GM12878 (cell line): Measurements from ENCODE around the gene SPATA22. TPM values are rescaled to one million over a fixed set of nuclear protein-coding genes. Genes with fewer than 3 reads are reported as not detected.
A peak's percentile ranks its signal among the peaks of the same experiment; 100 is the strongest.
"Not testable (repeated sequence)": the region's sequence is repeated elsewhere in the genome, so short reads cannot be mapped to it uniquely, and the experiment has no call there.

ENCODE experiments used
- ATAC-seq: fragments of 200-7000 bp; cut with Tn5 transposase; 3 replicates; pipeline ENCODE4 v1.9.1; 2020; ENCODE audit warnings: mild to moderate bottlenecking, moderate library complexity
- Bru-seq: library from RNA; stranded (reverse); fragments of 400-500 nt; gene quantifications from one replicate; lab custom pipeline; 2021; lab: Mats Ljungman, UMichigan
- BruChase-seq, 2 experiments: library from RNA; stranded (reverse); fragments of 400-500 nt; gene quantifications; one replicate each; lab custom pipeline; 2021; lab: Mats Ljungman, UMichigan
- BruUV-seq: library from RNA; stranded (reverse); fragments of 400-500 nt; replicated peaks from 2 replicates; lab custom pipeline; 2021; lab: Mats Ljungman, UMichigan
- CTCF ChIA-PET: fragments of 300-600 bp; sonication (Branson Sonifier 250); formaldehyde crosslinking; extraction: SDS; loops from one replicate; lab custom pipeline; 2021; ENCODE audit warnings: inconsistent platforms; lab: Yijun Ruan, JAX
- POLR2A ChIA-PET: fragments of 350-600 bp; formaldehyde crosslinking; extraction: SDS; loops from one replicate; lab custom pipeline; 2021; ENCODE audit warnings: inconsistent platforms; lab: Charles Lee
- RAD21 ChIA-PET: fragments of 300-600 bp; sonication (Branson Sonifier 250); formaldehyde crosslinking; loops from one replicate; lab custom pipeline; 2023; ENCODE audit warnings: antibody characterized with exemption; ENCODE audit not compliant: unreplicated experiment; lab: Charles Lee
- SMC1A ChIA-PET: fragments of 300-600 bp; sonication (Branson Sonifier 250); formaldehyde crosslinking; loops from one replicate; lab custom pipeline; 2023; ENCODE audit not compliant: unreplicated experiment, uncharacterized antibody; lab: Charles Lee
- DNase-seq: peaks from one replicate; pipeline ENCODE4 v3.0.0-alpha.2; 2011; ENCODE audit warnings: low read depth, low spot score
- FAIRE-seq: peaks from 3 replicates; lab custom pipeline; 2011; peaks lifted over from hg19 to GRCh38; lab: Jason Lieb, UNC
- H2AFZ ChIP-seq: 2 replicates; pipeline ENCODE4 v1.6.0; 2011; ENCODE audit warnings: low read depth, low read length, control low read depth; ENCODE audit not compliant: control insufficient read depth
- H3K27ac ChIP-seq: 2 replicates; pipeline ENCODE4 v1.5.1; 2011; ENCODE audit warnings: control low read depth; ENCODE audit not compliant: control insufficient read depth, insufficient read depth
- H3K27me3 ChIP-seq, 2 experiments: replicated peaks in 1 of 2; 2 replicates each; pipeline versions ENCODE4 v1.6.0 to v1.6.1; 2011; ENCODE audit warnings: low read length in 1 of 2; ENCODE audit not compliant: control insufficient read depth in 2 of 2, insufficient read depth in 2 of 2
- H3K36me3 ChIP-seq, 2 experiments: 2 replicates each; pipeline ENCODE4 v1.5.1; 2011; ENCODE audit warnings: low read length in 1 of 2; ENCODE audit not compliant: control insufficient read depth in 2 of 2, insufficient read depth in 2 of 2
- H3K4me1 ChIP-seq: 2 replicates; pipeline ENCODE4 v1.6.1; 2011; ENCODE audit warnings: mild to moderate bottlenecking, low read length, moderate library complexity, mixed read lengths; ENCODE audit not compliant: control insufficient read depth, insufficient read depth
- H3K4me2 ChIP-seq: 2 replicates; pipeline ENCODE4 v1.6.0; 2011; ENCODE audit warnings: control low read depth; ENCODE audit not compliant: control insufficient read depth, insufficient read depth
- H3K4me3 ChIP-seq: fragments of 200-600 bp; sonication (generic); 2 replicates; pipeline ENCODE4 v1.5.1; 2016
- H3K79me2 ChIP-seq: 2 replicates; pipeline ENCODE4 v1.6.0; 2011; ENCODE audit warnings: low read length; ENCODE audit not compliant: control insufficient read depth, insufficient read depth
- H3K9ac ChIP-seq: 2 replicates; pipeline ENCODE4 v1.8.0; 2011; ENCODE audit warnings: low read length, control low read depth, mixed read lengths; ENCODE audit not compliant: control insufficient read depth, insufficient read depth
- H3K9me3 ChIP-seq: replicated peaks from 3 replicates; pipeline ENCODE4 v1.5.1; 2011; ENCODE audit warnings: mild to moderate bottlenecking, low read length; ENCODE audit not compliant: control insufficient read depth, insufficient read depth
- H4K20me1 ChIP-seq: 2 replicates; pipeline ENCODE4 v1.6.0; 2011; ENCODE audit not compliant: control insufficient read depth, insufficient read depth
- ATF7 ChIP-seq: fragments of 450-650 bp; IDR thresholded peaks from 2 replicates; pipeline ENCODE4 v1.6.1; 2016; ENCODE audit warnings: low read depth, mild to moderate bottlenecking
- WGBS: methylation state at CpG from one replicate; pipeline ENCODE4 v1.1.6; 2016; ENCODE audit warnings: low lambda C conversion rate; ENCODE audit not compliant: insufficient replicate concordance, insufficient coverage; ENCODE audit errors: missing lambda C conversion rate; 5-methylcytosine and 5-hydroxymethylcytosine counted together
- in situ Hi-C: fragments of 300-500 bp; cut with MboI; formaldehyde crosslinking; loops from 9 replicates; pipeline ENCODE4 v1.14.3; 2018; ENCODE audit warnings: mixed read lengths
- intact Hi-C: fragments of 100-400 bp; cut with micrococcal nuclease; formaldehyde crosslinking; loops from one replicate; pipeline ENCODE4 v1.14.2; 2022; ENCODE audit not compliant: unreplicated experiment
- long read RNA-seq, 2 experiments: library from polyadenylated mRNA; unstranded; transcript quantifications; one replicate each; pipeline ENCODE4 v2.0.0, GENCODE V29; 2019 to 2020
- polyA minus RNA-seq, 3 experiments: library from RNA; depleted of rRNA, polyadenylated mRNA; stranded (reverse); fragments of >200 nt; gene quantifications; 2 replicates each; pipeline ENCODE4 v1.2.3, GENCODE V29; 2011
- polyA plus RNA-seq, 11 experiments: library from polyadenylated mRNA; depleted of rRNA in 4 of 11; unstranded in 6 of 11; stranded (reverse) in 5 of 11; fragments of >200 nt; fragmentation: Nextera tagmentation in 4 of 11; fragmentation: Illumina TruSeq in 1 of 11; extraction: Ambion mirVana in 4 of 11; extraction: Trizol in 1 of 11; gene quantifications; 1 replicate in 1 of 11; 2 replicates in 10 of 11; pipeline versions ENCODE4 v1.2.1 to v1.2.3, GENCODE V29; 2011 to 2016; ENCODE audit warnings: inconsistent platforms in 2 of 11, missing spikeins in 2 of 11, low read depth in 1 of 11
- total RNA-seq, 4 experiments: library from RNA; depleted of rRNA in 3 of 4; stranded (reverse); fragments of >200 nt in 3 of 4; fragmentation: Illumina TruSeq in 1 of 4; extraction: Trizol in 1 of 4; gene quantifications; 2 replicates each; pipeline versions ENCODE4 v1.2.1 to v1.2.3, GENCODE V29; 2013 to 2021

Gene SPATA22, protein sequence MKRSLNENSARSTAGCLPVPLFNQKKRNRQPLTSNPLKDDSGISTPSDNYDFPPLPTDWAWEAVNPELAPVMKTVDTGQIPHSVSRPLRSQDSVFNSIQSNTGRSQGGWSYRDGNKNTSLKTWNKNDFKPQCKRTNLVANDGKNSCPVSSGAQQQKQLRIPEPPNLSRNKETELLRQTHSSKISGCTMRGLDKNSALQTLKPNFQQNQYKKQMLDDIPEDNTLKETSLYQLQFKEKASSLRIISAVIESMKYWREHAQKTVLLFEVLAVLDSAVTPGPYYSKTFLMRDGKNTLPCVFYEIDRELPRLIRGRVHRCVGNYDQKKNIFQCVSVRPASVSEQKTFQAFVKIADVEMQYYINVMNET
- not detected in 2 replicates for total RNA-seq (2013; cell fraction: nucleolus; rRNA removed)
- not detected in 2 replicates for total RNA-seq (2014; rRNA removed)
- total RNA-seq (2014; rRNA removed; fragmentation: Illumina TruSeq; extraction: Trizol): not detected in 2 replicates
- total RNA-seq (2021): not detected in 2 replicates
- not detected for polyA plus RNA-seq (2011; ENCODE audit: low read depth)
- polyA plus RNA-seq (2011; rRNA removed): not detected in 2 replicates
- polyA plus RNA-seq (2011; cell fraction: cytosol; rRNA removed): not detected in 2 replicates
- polyA plus RNA-seq (2011; cell fraction: nucleus; rRNA removed): not detected in 2 replicates
- polyA plus RNA-seq (2012): not detected in 2 replicates
- not detected in 2 replicates for polyA plus RNA-seq (2014; fragmentation: Illumina TruSeq; extraction: Trizol)
- not detected for polyA plus RNA-seq (2014; fragmentation: Nextera tagmentation; extraction: Ambion mirVana)
- polyA plus RNA-seq (2014; rRNA removed): not detected in 2 replicates
- not detected for polyA plus RNA-seq (2016; fragmentation: Nextera tagmentation; extraction: Ambion mirVana)
- polyA minus RNA-seq (2011; rRNA and poly(A)+ RNA removed): not detected in 2 replicates
- not detected in 2 replicates for polyA minus RNA-seq (2011; cell fraction: cytosol; rRNA and poly(A)+ RNA removed)
- not detected in 2 replicates for polyA minus RNA-seq (2011; cell fraction: nucleus; rRNA and poly(A)+ RNA removed)
- Bru-seq, nascent RNA: percentile 21 among the genes with signal in this experiment
- BruChase-seq, experiment 1, labeled RNA remaining after a 6-hour chase: percentile 24 among the genes with signal in this experiment
- BruChase-seq, experiment 2, labeled RNA remaining after a 2-hour chase: percentile 23 among the genes with signal in this experiment
- long read RNA-seq, experiment 1: 0 reads
- long read RNA-seq, experiment 2: 0 reads

DNA sequence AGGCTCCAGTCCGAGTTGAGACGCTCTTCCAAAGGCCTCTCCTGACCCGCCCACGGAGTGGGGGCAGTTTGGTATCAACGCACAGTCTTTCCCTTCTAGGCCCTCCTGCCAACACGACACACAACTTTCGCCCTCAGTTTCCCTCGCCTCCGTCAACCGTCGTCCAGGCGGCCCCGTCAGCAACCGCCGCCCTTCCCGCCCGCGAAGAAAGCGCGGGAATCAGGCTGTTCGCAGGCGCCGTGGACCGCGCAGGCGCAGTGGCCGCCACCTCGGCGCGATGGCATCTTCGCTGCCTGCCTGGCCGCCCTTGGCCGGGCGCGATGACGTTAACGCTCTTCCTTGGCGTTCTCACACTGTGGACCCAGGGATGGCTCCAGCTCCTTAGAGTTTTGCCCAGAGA is at the start of gene SPATA22:
TSS of gene SPATA22 (minus strand) at position 221 of the 400 bp plus-strand sequence. CDS start 2,494 bp downstream, outside the sequence.
- Histone ChIP-seq H4K20me1 (no peaks in the 10 kb centered on the region), H3K36me3 (no peaks in the 10 kb centered on the region), H3K9me3 (no peaks in the 10 kb centered on the region)
- no peak for ATAC-seq
- RAD21 ChIA-PET: no interaction called here
- no peak for TF ChIP-seq ATF7
- TF ChIP-seq, all 136 proteins: peak for 0
- in situ Hi-C loops (no loop called here), intact Hi-C loops (no loop called here)
- POLR2A ChIA-PET: no interaction called here
- DNase-seq (no peak), FAIRE-seq (no peak)
- Histone ChIP-seq H3K27ac (no peak within 1 kb of the TSS), H3K27me3 (no peaks in the 10 kb centered on the region), H3K4me3 (no peak within 1 kb of the TSS), H3K4me2 (no peak within 1 kb of the TSS), H3K79me2 (no peaks in the 10 kb centered on the region), H3K9ac (no peak within 1 kb of the TSS), H3K4me1 (no peaks in the 10 kb centered on the region), H2AFZ (no peak within 1 kb of the TSS)
- SMC1A ChIA-PET: no interaction called here
- CTCF ChIA-PET: no interaction called here
- BruUV-seq: no TSS peak
- 83% methylated on average over 38 of the region's 38 CpGs for WGBS

DNA sequence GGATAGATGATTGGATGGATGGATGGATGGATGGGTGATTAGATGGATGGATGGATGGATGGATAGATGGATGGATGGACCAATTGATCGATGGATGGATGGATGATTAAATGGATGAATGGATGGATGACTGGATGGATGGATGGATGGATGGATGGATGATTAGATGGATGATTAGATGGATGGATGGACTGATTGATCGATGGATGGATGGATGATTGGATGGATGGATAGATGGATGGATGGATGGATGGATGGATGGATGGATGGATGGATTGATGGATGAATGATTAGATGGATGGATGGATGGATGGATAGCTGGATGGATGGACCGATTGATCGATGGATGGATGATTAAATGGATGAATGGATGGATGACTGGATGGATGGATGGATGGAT is 47.9 kb upstream of the SPATA22 start:
- RAD21 ChIA-PET, BruUV-seq, SMC1A ChIA-PET, H4K20me1 ChIP-seq, intact Hi-C loops, H3K27ac ChIP-seq, DNase-seq, POLR2A ChIA-PET, H3K9me3 ChIP-seq, H3K4me3 ChIP-seq, H3K4me1 ChIP-seq, H3K27me3 ChIP-seq, H3K79me2 ChIP-seq, FAIRE-seq, H3K36me3 ChIP-seq, H2AFZ ChIP-seq, H3K9ac ChIP-seq, CTCF ChIA-PET, H3K4me2 ChIP-seq, in situ Hi-C loops, ATAC-seq: not testable (repeated sequence)
- 92% methylated on average over 4 of the region's 4 CpGs for WGBS
